HL-60 (cell line): ENCODE results near the gene FHAD1.

Experiments
- GABPA ChIP-seq: IDR thresholded peaks from 2 replicates; pipeline ENCODE4 v1.6.1; 2012; ENCODE audit warnings: low read depth
- POLR2AphosphoS5 ChIP-seq: IDR thresholded peaks from 2 replicates; pipeline ENCODE4 v1.6.1; 2012; ENCODE audit warnings: low read depth
- TF ChIP-seq, protein P1 (sequence below): IDR thresholded peaks from one replicate; pipeline ENCODE4 v1.5.1; 2011; ENCODE audit warnings: low read length, control low read depth, inconsistent platforms; ENCODE audit not compliant: insufficient read depth
- TF ChIP-seq, protein P2 (sequence below): IDR thresholded peaks from 2 replicates; pipeline ENCODE4 v1.6.1; 2012; ENCODE audit warnings: low read depth; ENCODE audit not compliant: insufficient replicate concordance

DNA sequence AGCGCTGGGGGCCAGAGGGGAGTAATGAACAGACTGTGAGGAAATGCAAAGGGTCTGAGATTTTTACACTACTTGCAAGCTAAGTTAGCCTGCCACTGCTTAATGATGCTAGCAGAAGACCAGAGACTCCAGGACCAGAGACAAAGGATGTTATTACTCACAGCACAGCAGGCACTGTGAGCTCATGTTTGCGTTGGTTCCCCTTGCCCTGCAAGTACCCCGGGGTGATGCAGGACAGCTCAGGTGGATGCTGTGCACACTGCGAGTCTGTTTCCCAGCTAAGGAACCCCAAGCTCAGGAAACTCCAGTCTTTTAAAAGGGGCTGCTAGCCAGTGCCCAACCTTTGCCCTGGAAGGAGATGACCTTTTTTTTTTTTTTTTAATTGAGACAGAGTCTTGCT, 1.2 kb downstream of the FHAD1 start:
- TF ChIP-seq, protein P1, sequence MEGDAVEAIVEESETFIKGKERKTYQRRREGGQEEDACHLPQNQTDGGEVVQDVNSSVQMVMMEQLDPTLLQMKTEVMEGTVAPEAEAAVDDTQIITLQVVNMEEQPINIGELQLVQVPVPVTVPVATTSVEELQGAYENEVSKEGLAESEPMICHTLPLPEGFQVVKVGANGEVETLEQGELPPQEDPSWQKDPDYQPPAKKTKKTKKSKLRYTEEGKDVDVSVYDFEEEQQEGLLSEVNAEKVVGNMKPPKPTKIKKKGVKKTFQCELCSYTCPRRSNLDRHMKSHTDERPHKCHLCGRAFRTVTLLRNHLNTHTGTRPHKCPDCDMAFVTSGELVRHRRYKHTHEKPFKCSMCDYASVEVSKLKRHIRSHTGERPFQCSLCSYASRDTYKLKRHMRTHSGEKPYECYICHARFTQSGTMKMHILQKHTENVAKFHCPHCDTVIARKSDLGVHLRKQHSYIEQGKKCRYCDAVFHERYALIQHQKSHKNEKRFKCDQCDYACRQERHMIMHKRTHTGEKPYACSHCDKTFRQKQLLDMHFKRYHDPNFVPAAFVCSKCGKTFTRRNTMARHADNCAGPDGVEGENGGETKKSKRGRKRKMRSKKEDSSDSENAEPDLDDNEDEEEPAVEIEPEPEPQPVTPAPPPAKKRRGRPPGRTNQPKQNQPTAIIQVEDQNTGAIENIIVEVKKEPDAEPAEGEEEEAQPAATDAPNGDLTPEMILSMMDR = no peak
- no peak for TF ChIP-seq POLR2AphosphoS5
- no peak for TF ChIP-seq GABPA
- TF ChIP-seq, protein P2, sequence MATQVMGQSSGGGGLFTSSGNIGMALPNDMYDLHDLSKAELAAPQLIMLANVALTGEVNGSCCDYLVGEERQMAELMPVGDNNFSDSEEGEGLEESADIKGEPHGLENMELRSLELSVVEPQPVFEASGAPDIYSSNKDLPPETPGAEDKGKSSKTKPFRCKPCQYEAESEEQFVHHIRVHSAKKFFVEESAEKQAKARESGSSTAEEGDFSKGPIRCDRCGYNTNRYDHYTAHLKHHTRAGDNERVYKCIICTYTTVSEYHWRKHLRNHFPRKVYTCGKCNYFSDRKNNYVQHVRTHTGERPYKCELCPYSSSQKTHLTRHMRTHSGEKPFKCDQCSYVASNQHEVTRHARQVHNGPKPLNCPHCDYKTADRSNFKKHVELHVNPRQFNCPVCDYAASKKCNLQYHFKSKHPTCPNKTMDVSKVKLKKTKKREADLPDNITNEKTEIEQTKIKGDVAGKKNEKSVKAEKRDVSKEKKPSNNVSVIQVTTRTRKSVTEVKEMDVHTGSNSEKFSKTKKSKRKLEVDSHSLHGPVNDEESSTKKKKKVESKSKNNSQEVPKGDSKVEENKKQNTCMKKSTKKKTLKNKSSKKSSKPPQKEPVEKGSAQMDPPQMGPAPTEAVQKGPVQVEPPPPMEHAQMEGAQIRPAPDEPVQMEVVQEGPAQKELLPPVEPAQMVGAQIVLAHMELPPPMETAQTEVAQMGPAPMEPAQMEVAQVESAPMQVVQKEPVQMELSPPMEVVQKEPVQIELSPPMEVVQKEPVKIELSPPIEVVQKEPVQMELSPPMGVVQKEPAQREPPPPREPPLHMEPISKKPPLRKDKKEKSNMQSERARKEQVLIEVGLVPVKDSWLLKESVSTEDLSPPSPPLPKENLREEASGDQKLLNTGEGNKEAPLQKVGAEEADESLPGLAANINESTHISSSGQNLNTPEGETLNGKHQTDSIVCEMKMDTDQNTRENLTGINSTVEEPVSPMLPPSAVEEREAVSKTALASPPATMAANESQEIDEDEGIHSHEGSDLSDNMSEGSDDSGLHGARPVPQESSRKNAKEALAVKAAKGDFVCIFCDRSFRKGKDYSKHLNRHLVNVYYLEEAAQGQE = no peak
